Calu3 (cell line): Measurements from ENCODE around the gene LGALS9B. TPM values are rescaled to one million over a fixed set of nuclear protein-coding genes. Genes with fewer than 3 reads are reported as not detected.
"Not testable (repeated sequence)": the region's sequence is repeated elsewhere in the genome, so short reads cannot be mapped to it uniquely, and the experiment has no call there.

Experiments used
- BruUV-seq: library from RNA; stranded (reverse); fragments of 400-500 nt; replicated peaks from 2 replicates; lab custom pipeline; 2021; lab: Mats Ljungman, UMichigan
- CTCF ChIA-PET: fragments of 300-600 bp; sonication (Branson Sonifier 250); formaldehyde crosslinking; loops from one replicate; lab custom pipeline; 2022; ENCODE audit warnings: antibody characterized with exemption; lab: Charles Lee
- DNase-seq: peaks from one replicate; pipeline ENCODE4 v3.0.0; 2022
- H3K27ac Mint-ChIP-seq: one replicate; pipeline ENCODE4 v1.8.0; 2022; ENCODE audit warnings: mixed read lengths; ENCODE audit not compliant: unreplicated experiment
- H3K27me3 Mint-ChIP-seq: one replicate; pipeline ENCODE4 v1.8.0; 2022; ENCODE audit warnings: mixed read lengths; ENCODE audit not compliant: unreplicated experiment
- H3K36me3 Mint-ChIP-seq: one replicate; pipeline ENCODE4 v1.8.0; 2022; ENCODE audit warnings: mild to moderate bottlenecking, moderate library complexity, mixed read lengths; ENCODE audit not compliant: insufficient read depth, unreplicated experiment
- H3K4me1 Mint-ChIP-seq: one replicate; pipeline ENCODE4 v1.8.0; 2022; ENCODE audit warnings: mild to moderate bottlenecking, low read depth, mixed read lengths; ENCODE audit not compliant: unreplicated experiment
- H3K4me3 Mint-ChIP-seq: one replicate; pipeline ENCODE4 v1.8.0; 2022; ENCODE audit warnings: mild to moderate bottlenecking, low read depth, moderate library complexity, mixed read lengths; ENCODE audit not compliant: unreplicated experiment
- H3K9me3 Mint-ChIP-seq: one replicate; pipeline ENCODE4 v1.8.0; 2022; ENCODE audit warnings: low read depth, mixed read lengths; ENCODE audit not compliant: unreplicated experiment
- intact Hi-C: fragments of 100-400 bp; cut with micrococcal nuclease; formaldehyde crosslinking; loops from one replicate; pipeline ENCODE4 v1.10.0; 2022; ENCODE audit not compliant: unreplicated experiment
- total RNA-seq: library from RNA; stranded (reverse); gene quantifications from 2 replicates; pipeline ENCODE4 v1.2.3, GENCODE V29; 2022

LGALS9B gene
- total RNA-seq, 1 experiment from 2014 or later, result 0.57 TPM

DNA sequence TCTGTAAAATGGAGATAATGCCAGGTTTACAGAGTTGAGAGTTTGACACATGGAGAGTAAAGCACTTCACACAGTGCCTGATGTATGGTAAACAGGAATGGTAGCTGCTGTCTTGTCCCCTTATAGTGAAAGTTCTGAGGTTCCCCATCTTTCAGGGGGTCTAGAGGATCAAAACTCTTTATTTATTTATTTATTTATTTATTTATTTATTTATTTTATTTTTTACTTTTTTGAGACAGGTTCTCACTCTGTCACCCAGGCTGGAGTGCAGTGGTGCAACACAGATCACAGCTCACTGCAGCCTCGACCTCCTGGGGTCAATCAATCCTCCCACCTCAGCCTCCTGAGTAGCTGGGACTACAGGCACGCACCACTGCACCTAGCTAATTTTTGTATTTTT is 40.1 kb downstream of the LGALS9B start:
- H3K27me3 Mint-ChIP-seq, H3K4me1 Mint-ChIP-seq, H3K36me3 Mint-ChIP-seq, BruUV-seq, H3K27ac Mint-ChIP-seq, H3K9me3 Mint-ChIP-seq, intact Hi-C loops, CTCF ChIA-PET, DNase-seq, H3K4me3 Mint-ChIP-seq: not testable (repeated sequence)

DNA sequence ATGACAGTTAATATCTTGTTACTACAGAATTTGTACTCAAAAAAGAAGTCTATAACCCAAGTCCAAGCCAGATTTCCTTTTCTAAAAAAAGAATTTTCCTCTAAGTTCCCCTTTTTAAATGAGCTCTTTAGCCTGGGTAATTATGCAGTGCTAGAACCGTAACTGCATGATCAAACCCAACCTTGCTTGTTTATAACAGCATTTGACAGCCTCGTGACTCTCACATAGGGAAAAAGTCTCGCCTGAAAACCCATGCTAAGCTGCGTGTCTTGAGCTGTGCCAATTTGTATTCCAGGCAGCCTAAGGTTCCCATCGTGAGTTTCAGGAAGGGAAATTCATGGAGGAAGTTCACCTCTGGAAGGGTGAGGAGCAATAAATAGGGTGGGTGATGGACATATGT is 44.5 kb downstream of the LGALS9B start:
- H3K27ac Mint-ChIP-seq, H3K9me3 Mint-ChIP-seq, BruUV-seq, CTCF ChIA-PET, intact Hi-C loops, H3K4me1 Mint-ChIP-seq, H3K4me3 Mint-ChIP-seq, H3K36me3 Mint-ChIP-seq, H3K27me3 Mint-ChIP-seq, DNase-seq: not testable (repeated sequence)

DNA sequence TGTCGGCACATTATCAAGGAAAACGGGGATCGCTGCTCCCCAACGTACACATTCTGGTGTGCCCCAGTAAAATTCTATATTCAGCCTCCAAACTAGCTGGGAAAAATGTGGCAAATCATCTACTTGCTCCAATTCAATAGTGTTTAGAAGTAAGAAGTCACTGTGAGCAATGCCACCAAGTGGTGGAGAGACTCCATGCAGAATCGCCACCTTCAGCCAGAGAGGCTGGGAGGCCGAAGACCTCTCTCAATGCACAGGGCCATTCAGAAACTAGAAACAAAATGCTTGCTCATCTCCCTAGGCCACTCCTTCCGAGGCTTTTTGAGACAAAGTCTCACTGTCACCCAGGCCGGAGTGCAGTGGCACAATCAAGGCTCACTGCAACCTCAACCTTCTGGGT is 48.5 kb downstream of the LGALS9B start:
- CTCF ChIA-PET, H3K4me1 Mint-ChIP-seq, H3K4me3 Mint-ChIP-seq, H3K27ac Mint-ChIP-seq, H3K36me3 Mint-ChIP-seq, DNase-seq, H3K9me3 Mint-ChIP-seq, intact Hi-C loops, H3K27me3 Mint-ChIP-seq, BruUV-seq: not testable (repeated sequence)

- DNase-seq, H3K36me3 Mint-ChIP-seq, H3K27me3 Mint-ChIP-seq, CTCF ChIA-PET, H3K27ac Mint-ChIP-seq, H3K4me3 Mint-ChIP-seq, H3K9me3 Mint-ChIP-seq, intact Hi-C loops, BruUV-seq, H3K4me1 Mint-ChIP-seq: not testable (repeated sequence)
These were observed 49.8 kb downstream of the LGALS9B start for GRCh38 chr17:20417492-20418080.

DNA sequence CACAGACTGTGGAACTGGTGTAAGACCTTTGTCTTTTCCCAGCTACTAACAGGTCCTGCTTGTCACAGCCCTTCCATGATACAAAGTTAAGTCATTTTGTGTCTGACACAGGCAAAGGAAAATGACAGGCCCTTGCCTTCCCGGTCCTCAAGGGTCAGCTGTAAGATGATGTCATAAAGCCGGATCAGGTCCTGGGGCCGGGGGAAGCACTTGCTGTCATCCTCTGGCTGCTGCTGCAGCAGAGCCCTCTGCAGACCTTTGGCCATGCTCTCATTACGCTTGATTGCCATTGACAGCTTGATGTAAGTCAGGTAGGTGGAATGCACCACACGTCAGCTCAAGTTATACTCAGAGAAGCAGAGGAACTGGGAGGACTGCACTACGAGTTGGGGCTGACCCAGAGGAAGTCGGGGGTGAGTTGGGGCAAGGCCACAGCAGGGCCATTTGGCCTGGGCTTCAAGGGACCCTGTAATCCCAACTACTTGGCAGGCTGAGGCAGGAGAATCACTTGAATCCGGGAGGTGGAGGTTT is 50.9 kb downstream of the LGALS9B start:
- CTCF ChIA-PET, H3K27ac Mint-ChIP-seq: not testable (repeated sequence)

GRCh38 chr17:20415479-20415878 is 51.9 kb downstream of the LGALS9B start:
- H3K27ac Mint-ChIP-seq, H3K36me3 Mint-ChIP-seq, H3K9me3 Mint-ChIP-seq, H3K27me3 Mint-ChIP-seq, intact Hi-C loops, H3K4me3 Mint-ChIP-seq, DNase-seq, BruUV-seq, H3K4me1 Mint-ChIP-seq, CTCF ChIA-PET: not testable (repeated sequence)

More for the DNA sequence above, 50.9 kb downstream of the LGALS9B start:
- BruUV-seq, H3K27me3 Mint-ChIP-seq, H3K36me3 Mint-ChIP-seq, H3K4me3 Mint-ChIP-seq, H3K9me3 Mint-ChIP-seq, intact Hi-C loops, DNase-seq, H3K4me1 Mint-ChIP-seq: not testable (repeated sequence)

GRCh38 chr17:20401306-20402022 is 65.9 kb downstream of the LGALS9B start:
- DNase-seq, H3K4me3 Mint-ChIP-seq, H3K27ac Mint-ChIP-seq, H3K4me1 Mint-ChIP-seq, BruUV-seq, H3K9me3 Mint-ChIP-seq, intact Hi-C loops, H3K36me3 Mint-ChIP-seq, H3K27me3 Mint-ChIP-seq, CTCF ChIA-PET: not testable (repeated sequence)

- not testable (repeated sequence) for H3K4me3 Mint-ChIP-seq, H3K27me3 Mint-ChIP-seq, H3K4me1 Mint-ChIP-seq
These were observed 66.6 kb downstream of the LGALS9B start for GRCh38 chr17:20400559-20401305.

More at GRCh38 chr17:20400559-20401305, 66.6 kb downstream of the LGALS9B start:
- CTCF ChIA-PET, BruUV-seq, intact Hi-C loops, H3K36me3 Mint-ChIP-seq, DNase-seq, H3K9me3 Mint-ChIP-seq, H3K27ac Mint-ChIP-seq: not testable (repeated sequence)
